HG02943 (cell line): ENCODE data around the gene HMCN2.
"Not testable (repeated sequence)": the region's sequence is repeated elsewhere in the genome, so short reads cannot be mapped to it uniquely, and the experiment has no call there.

Experiments used
- ATAC-seq: cut with Tn5 transposase; IDR thresholded peaks from one replicate; pipeline ENCODE4 v1.9.1; 2021; ENCODE audit warnings: mild to moderate bottlenecking, low read depth, moderate library complexity; ENCODE audit not compliant: unreplicated experiment

Gene HMCN2

DNA sequence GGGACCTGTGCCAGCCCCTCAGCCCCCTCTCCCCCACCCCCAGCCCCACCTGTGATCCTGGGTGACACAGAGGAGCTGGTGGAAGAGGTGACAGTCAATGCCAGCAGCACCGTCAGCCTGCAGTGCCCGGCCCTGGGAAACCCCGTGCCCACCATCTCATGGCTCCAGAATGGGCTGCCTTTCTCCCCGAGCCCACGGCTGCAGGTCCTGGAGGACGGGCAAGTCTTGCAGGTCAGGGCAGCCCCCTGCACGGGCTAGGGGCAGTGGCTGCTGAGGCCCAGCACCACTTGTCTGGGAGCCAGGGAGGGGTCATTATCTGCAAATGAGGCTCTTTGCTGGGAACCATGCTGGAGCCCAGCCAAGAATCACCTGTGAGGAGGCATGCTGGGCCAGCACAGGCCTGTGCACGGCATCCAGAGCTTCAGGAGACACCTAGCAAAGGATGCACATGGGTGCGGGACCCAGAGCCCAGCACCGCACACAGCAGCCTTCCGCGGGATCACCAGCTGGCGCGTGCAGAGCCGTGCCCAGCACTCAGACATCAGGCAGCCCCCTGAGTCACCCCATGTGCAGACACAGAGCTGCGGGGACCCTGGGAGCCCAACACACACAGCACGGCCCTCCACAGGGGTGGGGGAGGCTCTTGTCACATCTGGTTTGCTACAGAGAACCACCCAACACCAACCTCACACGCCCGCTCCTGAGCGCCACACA is 117.2 kb downstream of the HMCN2 start:
- ATAC-seq, result no peak

DNA sequence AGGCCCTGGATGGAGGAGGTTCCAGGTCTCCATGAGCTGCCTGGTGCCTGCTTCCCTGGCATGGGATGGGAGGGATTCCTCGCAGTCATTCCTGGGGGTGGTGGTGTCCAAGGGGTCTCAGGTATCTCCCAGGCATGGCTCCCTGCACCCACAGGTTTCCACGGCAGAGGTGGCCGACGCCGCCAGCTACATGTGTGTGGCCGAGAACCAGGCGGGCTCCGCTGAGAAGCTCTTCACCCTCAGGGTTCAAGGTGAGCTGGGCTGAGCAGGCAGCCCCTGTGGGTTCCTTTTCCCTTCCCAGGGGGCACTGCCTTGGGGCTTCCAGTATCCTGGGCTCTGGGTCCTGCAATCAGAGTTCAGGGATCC is 117.8 kb downstream of the HMCN2 start:
- no peak for ATAC-seq

DNA sequence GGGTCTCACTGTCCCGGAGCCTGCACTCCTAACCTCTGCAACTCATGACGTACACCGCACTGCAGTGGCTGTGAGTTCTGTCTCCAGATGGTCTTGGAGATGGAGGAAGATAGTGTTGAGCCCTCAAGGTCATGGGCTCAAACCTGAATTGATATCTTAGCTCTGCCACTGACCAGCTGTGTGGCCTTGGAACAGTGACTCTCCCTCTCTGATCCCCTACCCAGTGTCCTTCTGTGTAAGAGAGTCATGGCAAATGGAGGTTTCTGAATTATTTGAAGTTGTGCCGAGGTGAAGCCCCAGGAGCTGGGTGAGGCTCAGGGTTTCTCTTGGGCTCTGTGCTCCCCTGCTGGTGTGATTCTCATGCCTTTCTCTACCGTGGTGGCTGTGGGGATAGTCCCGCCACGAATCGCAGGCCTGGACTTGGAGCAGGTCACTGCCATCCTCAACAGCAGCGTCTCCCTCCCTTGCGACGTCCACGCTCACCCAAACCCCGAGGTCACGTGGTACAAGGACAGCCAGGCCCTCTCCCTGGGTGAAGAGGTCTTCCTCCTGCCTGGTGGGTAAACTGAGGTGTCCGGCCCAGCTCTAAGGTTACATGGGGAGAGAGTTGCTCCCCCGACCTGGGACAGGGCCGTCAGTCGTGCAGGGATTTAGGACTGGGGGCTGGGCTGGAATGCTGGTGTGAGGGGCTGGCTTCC is 118.6 kb downstream of the HMCN2 start:
- no peak for ATAC-seq

DNA sequence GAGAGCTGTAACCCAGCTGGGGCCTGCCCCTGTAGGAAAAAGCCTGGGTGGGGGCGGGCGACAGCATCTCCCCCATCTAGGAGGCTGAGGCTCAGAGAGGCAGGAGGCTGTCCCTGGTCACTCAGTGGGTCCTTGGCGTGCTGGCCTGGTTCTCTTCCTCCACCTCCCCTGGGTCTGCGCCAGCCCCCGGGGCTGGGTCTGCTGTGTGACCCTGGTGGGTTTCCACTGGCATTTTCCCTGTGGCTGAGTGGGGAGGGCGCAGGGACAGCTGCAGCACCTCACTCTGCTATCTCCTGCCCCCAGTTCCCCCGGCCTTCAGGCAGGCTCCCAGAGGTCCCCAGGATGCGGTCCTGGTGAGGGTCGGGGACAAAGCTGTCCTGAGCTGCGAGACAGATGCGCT is 119.7 kb downstream of the HMCN2 start:
- no peak for ATAC-seq

DNA sequence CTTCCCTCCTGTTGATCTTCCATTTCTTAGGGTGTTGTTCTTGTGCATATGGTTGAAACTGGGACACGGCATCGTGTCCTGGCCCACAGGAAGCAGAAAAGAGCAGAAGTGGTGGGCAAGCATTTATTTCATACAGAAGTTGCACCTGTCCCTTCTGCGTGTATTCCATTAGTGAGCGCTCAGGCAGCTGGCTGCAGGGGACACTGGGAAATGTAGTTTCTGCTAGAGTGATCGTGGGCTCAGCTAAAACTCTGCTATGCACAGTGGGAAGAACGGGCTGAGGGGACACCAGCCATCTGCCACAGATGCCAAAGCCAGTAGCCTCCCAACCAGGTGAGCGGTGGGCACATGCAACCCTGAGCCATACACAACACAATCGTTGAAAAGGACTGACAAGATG is 121.8 kb downstream of the HMCN2 start:
- no peak for ATAC-seq

DNA sequence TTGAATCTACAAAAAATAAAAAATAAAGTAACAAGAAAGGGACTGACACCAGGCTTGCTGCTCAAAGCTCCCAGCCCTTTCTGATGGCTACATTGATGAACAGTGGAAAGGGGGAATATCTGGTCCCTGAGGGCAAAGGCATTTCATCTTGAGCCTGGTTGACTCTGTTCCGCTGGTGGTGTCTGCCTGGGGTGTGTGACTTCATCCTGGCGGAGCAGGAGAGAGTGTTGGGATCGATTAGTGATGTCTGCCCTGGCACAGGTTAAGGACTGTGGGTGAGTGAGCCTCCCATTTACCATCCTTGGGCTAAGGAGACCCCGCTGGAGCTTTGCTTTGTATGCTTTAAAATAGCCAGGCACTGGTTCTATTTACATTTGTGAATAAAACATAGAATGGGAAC is 122.3 kb downstream of the HMCN2 start:
- ATAC-seq, result no peak

DNA sequence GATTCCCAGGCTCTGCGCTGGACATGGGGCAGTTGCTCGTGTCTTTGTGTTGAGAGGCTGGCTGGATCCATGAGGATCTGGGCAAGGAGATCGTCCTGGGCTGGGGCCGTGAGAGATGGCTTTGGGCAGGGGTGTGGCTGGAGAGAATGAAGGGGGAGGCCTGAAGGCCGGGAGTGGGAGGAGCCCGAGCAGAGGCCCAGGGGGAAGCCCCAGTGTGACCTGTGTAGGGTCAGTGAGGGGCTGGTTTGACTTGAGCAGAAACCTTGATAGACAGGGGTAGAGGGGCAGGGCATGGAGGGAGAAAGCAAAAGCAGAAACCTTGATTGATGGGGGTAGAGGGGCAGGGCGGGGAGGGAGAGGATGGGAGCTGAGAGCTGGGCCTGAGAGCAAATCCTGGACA is 124.8 kb downstream of the HMCN2 start:
- no peak for ATAC-seq

DNA sequence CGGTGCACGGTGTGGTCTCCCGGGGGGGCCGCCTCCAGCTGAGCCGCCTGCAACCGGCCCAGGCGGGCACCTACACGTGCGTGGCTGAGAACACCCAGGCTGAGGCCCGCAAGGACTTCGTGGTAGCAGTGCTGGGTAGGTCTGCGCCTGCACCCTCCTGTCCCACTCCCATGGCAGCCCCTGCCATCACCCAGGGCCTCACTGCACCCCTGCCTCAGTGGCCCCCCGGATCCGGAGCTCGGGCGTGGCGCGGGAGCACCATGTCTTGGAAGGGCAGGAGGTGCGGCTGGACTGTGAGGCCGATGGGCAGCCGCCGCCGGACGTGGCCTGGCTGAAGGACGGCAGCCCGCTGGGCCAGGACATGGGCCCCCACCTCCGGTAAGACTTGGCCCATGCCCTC is 125.4 kb downstream of the HMCN2 start:
- no peak for ATAC-seq

DNA sequence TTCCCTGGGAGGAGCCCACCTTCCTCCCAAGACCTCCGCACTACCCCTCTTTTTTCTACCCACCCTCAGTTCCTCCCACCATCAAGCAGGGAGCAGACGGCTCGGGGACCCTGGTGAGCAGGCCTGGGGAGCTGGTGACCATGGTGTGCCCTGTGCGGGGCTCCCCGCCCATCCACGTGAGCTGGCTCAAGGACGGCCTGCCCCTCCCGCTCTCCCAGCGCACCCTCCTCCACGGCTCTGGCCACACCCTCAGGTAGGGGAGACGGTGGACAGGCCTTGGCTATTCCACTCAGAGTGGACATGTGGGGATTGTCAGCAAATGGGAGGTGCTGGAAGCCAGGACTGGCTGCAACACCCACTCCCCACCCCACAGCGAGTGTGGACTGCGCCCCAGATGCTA is 126.3 kb downstream of the HMCN2 start:
- no peak for ATAC-seq

DNA sequence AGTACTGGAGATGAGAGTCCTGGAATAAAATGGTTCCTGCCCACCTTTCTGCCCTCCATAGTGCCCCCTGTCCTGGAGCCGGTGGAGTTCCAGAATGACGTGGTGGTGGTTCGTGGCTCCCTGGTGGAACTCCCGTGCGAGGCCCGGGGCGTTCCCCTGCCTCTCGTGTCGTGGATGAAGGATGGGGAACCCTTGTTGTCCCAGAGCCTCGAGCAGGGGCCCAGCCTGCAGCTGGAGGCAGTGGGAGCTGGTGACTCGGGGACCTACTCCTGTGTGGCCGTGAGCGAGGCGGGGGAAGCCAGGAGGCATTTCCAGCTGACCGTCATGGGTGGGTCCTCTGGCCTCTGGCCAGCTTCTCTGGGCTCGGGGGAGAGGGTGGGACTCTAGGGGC is 128.1 kb downstream of the HMCN2 start:
- no peak for ATAC-seq

DNA sequence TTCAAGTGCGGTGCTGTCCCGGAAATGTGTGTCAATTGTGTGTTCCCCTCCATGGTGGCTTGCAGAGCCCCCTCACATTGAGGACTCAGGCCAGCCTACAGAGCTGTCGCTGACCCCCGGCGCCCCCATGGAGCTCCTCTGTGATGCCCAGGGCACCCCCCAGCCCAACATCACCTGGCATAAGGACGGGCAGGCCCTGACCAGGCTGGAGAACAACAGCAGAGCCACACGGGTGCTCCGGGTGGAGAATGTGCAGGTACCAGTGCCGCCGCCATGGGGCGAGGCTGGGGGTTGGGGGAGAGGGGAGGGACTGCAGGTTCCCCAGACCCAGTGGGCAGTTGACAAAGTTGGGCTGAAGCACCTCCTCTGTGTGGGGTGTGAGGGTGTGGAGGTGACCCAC is 128.8 kb downstream of the HMCN2 start:
- no peak for ATAC-seq

DNA sequence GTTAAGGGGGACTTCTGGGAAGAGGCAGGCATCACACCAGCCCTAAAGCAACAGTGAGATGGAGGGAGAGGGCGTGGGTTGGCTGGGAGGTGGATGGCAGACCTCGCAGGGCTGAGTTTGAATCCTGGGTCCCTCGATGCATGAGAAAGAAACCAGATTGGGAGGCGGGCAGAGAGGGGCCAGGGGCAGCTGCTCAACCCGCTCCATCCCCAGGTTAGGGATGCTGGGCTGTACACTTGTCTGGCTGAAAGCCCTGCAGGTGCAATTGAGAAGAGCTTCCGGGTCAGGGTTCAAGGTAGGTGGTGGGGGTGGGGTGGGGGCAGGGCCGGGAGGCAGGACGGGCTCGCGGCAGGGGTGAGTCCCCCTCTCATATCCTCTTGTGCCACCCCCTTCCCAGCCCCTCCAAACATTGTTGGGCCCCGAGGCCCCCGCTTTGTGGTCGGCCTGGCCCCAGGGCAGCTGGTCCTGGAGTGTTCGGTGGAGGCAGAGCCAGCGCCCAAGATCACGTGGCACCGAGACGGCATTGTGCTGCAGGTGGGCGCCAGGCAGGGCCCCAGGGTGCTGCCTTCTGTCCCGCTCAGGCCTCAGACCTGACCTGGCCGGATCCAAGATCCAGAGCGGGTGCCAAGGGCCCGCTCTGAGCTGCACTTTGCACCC is 129.4 kb downstream of the HMCN2 start:
- no peak for ATAC-seq

DNA sequence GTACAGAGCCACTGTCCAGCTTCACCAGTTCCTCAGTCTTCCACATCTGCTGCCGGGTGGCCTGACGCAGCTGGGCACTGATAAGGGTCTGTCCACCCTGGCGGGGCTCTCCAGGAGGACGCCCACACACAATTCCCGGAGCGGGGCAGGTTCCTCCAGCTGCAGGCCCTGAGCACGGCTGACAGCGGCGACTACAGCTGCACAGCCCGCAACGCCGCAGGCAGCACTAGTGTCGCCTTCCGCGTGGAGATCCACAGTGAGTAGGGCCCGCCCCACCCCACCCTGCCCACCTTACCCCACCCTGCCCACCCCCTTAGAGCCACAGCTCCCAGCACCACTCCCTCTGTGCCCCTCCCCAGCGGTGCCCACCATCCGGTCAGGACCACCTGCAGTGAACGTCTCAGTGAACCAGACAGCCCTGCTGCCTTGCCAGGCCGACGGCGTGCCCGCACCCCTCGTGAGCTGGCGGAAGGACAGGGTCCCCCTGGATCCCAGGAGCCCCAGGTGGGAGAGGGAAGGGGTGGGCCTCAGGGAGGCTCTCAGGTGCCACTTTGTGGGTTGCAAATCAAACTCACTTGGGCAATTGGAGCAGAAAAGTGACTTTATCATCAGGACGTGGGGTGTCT is 130.4 kb downstream of the HMCN2 start:
- ATAC-seq, result no peak

DNA sequence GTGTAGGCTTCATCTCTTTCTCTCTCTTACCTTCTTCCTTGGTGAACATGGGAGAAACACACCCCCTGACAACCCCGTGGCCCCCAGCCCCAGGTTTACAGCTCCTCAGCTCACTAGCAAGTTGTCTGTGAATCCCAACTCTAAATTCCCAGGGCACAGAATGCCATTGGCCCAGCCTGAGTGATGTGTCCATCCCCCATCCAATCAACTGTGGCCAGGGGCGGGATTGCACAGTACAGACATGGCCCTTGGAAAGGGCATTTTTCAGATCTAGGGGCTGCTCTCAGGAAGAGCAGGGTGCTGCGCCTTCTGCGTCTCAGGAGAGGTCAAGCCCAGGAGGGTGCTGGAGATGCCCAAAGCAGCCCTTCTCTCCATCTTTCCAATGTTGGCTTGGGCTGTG is 131.0 kb downstream of the HMCN2 start:
- ATAC-seq, result no peak

DNA sequence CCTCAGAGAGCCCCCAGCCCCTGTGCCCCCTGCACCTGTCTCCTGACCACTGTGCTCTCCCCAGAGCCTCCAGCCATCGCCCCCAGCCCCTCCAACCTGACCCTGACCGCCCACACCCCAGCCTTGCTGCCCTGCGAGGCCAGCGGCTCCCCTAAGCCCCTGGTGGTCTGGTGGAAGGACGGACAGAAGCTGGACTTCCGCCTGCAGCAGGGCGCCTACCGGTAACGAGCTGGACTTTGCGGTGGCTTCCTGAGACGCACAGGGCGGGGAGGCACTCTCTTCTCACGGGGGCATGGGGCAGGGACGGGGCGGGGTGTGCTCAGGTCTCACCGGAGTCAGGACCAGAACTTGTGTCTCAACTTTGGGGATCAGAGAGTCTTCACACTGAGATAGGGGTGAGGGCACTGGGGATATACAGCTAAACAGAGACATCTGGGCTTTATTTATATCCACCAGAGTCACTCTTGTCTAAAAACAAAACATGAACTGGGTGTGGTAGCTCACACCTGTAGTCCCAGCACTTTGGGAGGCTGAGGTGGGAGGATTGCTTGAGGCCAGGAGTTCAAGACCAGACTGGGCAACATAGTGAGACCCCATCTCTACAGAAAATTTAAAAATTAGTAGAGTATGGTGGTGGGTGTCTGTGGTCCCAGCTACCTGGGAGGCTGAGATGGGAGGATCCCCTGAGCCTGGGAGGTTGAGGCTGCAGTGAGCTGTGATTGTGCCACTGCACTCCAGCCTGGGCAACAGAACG is 133.1 kb downstream of the HMCN2 start:
- no peak for ATAC-seq

DNA sequence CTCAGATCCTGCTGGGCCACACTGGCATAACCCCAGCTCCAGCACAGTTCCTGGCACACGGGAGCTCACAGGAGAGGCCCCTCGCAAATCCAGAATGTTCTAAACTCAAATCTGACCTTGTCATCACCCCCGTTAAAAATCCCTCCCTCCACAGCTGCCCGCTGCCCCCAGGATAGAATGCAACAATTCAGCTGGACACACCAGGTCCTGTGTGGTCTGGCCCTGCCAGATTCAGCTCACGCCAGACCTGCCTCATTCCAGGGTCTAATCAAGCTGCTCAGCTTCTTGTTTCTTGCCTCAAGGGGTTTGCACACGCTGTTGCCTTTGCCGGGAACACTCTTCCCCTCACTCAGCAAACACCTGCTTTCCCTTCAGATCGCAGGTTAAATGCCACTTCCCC is 134.2 kb downstream of the HMCN2 start:
- ATAC-seq, result no peak

DNA sequence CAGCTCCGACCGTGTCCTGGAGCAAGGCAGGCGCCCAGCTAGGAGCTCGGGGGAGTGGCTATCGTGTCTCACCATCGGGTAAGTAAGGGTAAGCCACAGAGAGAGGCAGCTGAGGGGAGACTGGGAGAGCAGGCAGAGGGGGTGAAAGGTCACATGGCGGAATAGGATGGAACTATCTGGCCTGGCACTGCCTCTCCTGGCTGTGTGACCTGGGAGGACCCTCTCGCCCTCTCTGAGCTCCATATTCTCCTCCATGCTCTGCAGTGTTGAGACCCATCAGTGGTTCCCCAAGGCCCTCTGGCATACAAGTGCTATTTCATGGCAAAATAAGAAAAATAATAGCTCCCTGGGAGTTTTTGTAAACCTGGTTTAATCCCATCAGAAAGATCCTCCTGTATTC is 135.3 kb downstream of the HMCN2 start:
- no peak for ATAC-seq

DNA sequence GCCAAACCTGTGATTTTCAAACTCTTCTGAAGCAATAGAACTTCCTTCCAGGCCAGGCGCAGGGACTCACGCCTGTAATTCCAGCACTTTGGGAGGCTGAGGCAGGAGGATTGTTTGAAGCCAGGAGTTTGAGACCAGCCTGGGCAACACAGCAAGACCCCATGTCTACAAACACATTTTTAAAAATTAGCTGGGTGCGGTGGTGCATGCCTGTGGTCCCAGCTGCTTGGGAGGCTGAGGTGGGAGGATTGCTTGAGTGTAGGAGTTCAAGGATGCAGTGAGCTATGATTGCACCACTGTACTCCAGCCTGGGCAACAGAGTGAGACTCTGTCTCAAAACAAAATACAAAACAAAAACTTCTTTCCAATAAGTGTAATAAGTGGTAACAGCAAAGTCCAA is 136.2 kb downstream of the HMCN2 start:
- not testable (repeated sequence) for ATAC-seq

DNA sequence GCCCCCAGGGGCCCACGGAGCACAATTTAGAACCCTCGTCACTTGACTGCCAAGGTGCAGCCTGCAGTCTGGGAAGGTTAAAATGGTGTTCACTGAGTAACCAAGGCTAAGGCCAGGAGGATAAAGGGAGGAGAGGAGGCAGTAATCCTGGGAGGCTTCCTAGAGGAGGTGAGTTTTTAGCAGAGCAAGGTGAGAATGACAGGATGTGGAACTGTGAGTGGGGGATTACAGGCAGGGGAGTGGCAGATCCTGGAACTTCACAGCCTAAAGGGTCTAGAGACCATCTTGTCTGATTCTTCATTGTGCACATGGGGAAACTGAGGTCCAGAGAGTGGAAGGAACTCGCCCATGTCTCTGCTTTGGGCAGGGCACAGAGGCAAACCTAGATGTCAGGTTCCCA is 136.7 kb downstream of the HMCN2 start:
- ATAC-seq, result no peak

DNA sequence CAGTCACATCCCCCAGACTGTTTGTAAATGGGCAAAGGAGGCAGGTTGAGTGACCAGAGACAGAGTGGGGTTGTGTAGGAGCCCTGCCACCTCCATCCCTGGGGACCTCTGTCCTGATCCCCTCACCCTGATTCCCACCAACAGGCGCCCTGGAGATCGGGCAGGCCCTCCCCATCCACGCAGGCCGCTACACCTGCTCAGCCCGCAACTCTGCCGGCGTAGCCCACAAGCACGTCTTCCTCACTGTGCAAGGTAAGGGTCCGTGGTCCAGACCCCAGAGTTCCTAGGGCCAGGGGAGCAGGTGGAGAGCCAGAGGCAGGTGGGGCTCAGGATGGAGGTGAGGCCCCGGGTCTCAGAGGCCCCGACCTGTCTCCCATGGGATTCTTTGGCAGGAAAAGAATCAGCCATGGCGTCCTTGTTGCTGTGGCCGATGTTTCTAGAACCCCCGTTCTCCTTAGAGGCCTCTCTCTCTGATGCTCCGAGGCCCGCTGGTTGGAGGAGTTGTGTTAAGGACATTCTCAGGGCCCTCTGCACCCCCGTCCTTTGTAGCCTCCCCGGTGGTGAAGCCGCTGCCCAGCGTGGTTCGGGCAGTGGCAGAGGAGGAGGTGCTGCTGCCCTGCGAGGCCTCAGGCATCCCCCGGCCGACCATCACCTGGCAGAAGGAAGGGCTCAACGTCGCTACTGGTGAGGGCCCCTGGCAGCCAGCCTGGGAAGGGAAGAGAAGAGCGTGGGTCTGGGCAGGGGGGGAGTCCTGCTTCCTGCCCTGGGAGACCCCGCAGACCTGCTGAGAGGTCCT is 137.3 kb downstream of the HMCN2 start:
- ATAC-seq, result no peak
